ENCODE measurements around the gene CDK15. TPM values are rescaled to one million over a fixed set of nuclear protein-coding genes. Genes with fewer than 3 reads are reported as not detected.

The CDK15 gene
- total RNA-seq, 6 experiments from 2014 or later, result not detected

DNA sequence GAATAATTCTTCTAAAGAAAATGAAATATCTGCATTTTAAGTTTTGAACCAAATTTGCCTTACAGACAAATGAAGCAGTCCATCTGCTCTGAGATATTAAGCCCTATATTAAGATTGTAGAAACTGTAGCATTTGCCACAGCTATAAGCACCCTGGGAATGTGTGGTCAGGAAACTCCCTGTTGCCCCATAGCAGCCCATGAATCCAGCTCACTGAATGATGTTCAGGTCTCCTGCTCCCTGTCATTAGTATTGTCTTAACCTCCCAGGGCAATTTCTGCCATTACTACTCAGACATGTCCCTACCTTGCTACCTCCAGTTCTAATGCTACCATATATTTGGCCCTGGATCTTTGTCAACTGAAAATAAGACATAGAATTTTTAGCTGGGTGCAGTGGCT is 41.1 kb downstream of the CDK15 start:
- ATAC-seq (no peak), DNase-seq (no peak)
- Histone ChIP-seq H3K27me3 (no peaks in the 10 kb centered on the region), H3K9me3 (no peaks in the 10 kb centered on the region), H3K4me3 (no peak overlapping the region), H3K36me3 (no peaks in the 10 kb centered on the region), H3K4me1 (no peaks in the 10 kb centered on the region), H3K27ac (no peak overlapping the region)
- TF ChIP-seq CTCF (IDR thresholded peaks at IDR 0.05), result no peak
- no peak for TF ChIP-seq POLR2A (IDR thresholded peaks at IDR 0.05)
- intact Hi-C loops (cut with DNase I), result no loop called here

DNA sequence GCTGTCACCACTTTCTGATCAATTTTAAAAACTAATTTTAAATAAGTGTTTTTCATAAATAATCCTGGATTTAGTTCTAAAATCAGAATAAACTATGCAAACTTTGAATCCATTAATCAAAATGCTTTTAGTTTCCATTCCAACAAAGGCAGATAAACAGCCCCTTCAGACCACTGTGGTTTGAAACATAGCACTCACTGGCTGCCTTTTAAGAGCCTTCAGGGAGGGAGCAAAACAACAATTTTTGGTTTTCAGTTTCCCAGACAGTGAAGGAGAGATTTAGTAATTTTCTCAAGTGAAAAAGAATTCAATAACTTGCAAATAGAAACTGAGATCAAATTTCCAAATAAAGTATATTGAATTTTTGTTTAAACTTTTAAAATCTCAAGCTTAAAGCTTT is 46.1 kb downstream of the CDK15 start:
- Histone ChIP-seq H3K4me1 (no peaks in the 10 kb centered on the region), H3K27me3 (no peaks in the 10 kb centered on the region), H3K4me3 (no peak overlapping the region), H3K9me3 (no peaks in the 10 kb centered on the region), H3K36me3 (no peaks in the 10 kb centered on the region), H3K27ac (no peak overlapping the region)
- TF ChIP-seq CTCF (IDR thresholded peaks at IDR 0.05) (no peak), POLR2A (IDR thresholded peaks at IDR 0.05) (no peak)
- DNase-seq (no peak), ATAC-seq (no peak)
- intact Hi-C loops (cut with DNase I), result no loop called here

GRCh38 chr2:201852878-201853415 is 46.6 kb downstream of the CDK15 start:
- H3K9me3 ChIP-seq, result no peaks in the 10 kb centered on the region
- H3K36me3 ChIP-seq, result no peaks in the 10 kb centered on the region
- no peak overlapping the region for H3K4me3 ChIP-seq
- no peaks in the 10 kb centered on the region for H3K27me3 ChIP-seq
- no peak for TF ChIP-seq POLR2A (IDR thresholded peaks at IDR 0.05)
- TF ChIP-seq CTCF (IDR thresholded peaks at IDR 0.05), result no peak
- 60% methylated on average over 1 of the region's 1 CpG for WGBS (ENCODE audit: insufficient coverage, low coverage, low lambda C conversion rate, missing lambda C conversion rate)
- H3K4me1 ChIP-seq, result no peaks in the 10 kb centered on the region
- H3K27ac ChIP-seq, result no peak overlapping the region
- ATAC-seq (no peak), DNase-seq (no peak)
- intact Hi-C loops (cut with DNase I), result no loop called here

DNA sequence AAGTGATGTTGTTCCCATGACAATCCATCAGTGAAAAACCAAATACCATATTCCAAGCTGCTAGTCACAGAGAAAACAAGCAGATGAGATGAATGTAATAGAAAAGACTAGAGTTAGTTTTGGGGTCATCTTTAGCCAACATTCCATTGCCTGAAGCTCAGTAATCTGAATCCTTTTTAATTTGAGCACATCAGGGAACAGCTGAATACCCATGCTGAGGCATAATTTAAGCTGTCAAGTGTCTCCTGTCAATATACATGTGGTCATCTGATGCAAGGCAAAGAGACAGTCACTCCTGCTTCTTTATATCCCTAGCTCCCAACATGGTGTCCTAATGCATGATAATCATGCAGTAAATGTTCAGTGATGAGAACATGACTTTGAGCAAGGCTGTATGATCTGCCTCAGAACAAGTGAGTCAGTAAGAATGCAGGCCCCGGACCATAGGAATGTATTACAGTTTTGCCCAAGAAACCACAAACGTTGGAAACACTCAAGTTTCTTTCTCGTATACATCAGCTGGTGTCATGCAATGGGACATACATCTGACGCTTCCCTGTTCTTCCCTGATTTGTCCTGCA is 48.0 kb downstream of the CDK15 start:
- Histone ChIP-seq H3K4me1 (no peaks in the 10 kb centered on the region), H3K4me3 (no peak overlapping the region), H3K36me3 (no peaks in the 10 kb centered on the region), H3K9me3 (no peaks in the 10 kb centered on the region), H3K27ac (no peak overlapping the region), H3K27me3 (no peaks in the 10 kb centered on the region)
- 62% methylated on average over 4 of the region's 4 CpGs for WGBS (ENCODE audit: insufficient coverage, low coverage, low lambda C conversion rate, missing lambda C conversion rate)
- DNase-seq (no peak), ATAC-seq (no peak)
- intact Hi-C loops (cut with DNase I), result no loop called here
- TF ChIP-seq POLR2A (IDR thresholded peaks at IDR 0.05), result no peak

DNA sequence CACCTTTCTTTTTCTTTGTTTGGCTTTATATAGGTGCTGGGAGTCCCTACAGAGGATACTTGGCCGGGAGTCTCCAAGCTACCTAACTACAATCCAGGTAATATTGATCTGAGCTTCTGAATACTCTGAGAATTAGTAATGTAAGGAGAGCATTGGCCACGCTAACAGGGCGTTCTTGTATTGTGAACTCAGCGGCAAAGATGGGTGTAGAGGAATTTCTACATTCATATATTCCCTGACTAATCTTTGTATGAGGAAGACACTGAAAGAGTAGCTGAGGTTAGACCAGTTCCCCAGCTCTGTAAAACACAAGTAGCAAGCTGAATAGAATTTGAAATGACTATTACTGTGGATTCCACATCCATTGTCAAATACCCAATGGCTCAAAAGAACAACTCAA is 48.5 kb downstream of the CDK15 start:
- WGBS (ENCODE audit: insufficient coverage, low coverage, low lambda C conversion rate, missing lambda C conversion rate), result 86% methylated on average over 3 of the region's 4 CpGs
- Histone ChIP-seq H3K9me3 (no peaks in the 10 kb centered on the region), H3K4me1 (no peaks in the 10 kb centered on the region), H3K27ac (no peak overlapping the region), H3K27me3 (no peaks in the 10 kb centered on the region), H3K4me3 (no peak overlapping the region), H3K36me3 (no peaks in the 10 kb centered on the region)
- intact Hi-C loops (cut with DNase I), result no loop called here
- DNase-seq (no peak), ATAC-seq (no peak)
- TF ChIP-seq POLR2A (IDR thresholded peaks at IDR 0.05) (no peak), CTCF (IDR thresholded peaks at IDR 0.05) (no peak)

Data from right lobe of liver (tissue), 6 donors.